Neural cell (in vitro differentiated cells): ENCODE data around the gene PIM3. TPM values are rescaled to one million over a fixed set of nuclear protein-coding genes. Genes with fewer than 3 reads are reported as not detected.

Source experiments
- H2AFZ ChIP-seq: fragments of 200-600, 300-800 bp; sonication (generic), shearing (Covaris generic); 2 replicates; pipeline ENCODE4 v1.6.0; 2014; ENCODE audit warnings: low read depth, mild to moderate bottlenecking, antibody characterized with exemption, low read length, moderate library complexity
- H3F3A ChIP-seq: fragments of 200-600 bp; shearing (Covaris generic); 2 replicates; pipeline ENCODE4 v1.6.1; 2016; ENCODE audit warnings: mild to moderate bottlenecking, moderate library complexity, mixed read lengths, antibody characterized with exemption, low read length; ENCODE audit not compliant: insufficient read depth, poor library complexity, severe bottlenecking
- H3K27ac ChIP-seq: fragments of 200-600, 300-800 bp; sonication (generic), shearing (Covaris generic); 2 replicates; pipeline ENCODE4 v1.5.1; 2014; ENCODE audit warnings: mild to moderate bottlenecking, low read length, moderate library complexity
- H3K27me3 ChIP-seq: fragments of 300-800, 200-600 bp; sonication (generic), shearing (Covaris generic); 2 replicates; pipeline ENCODE4 v1.6.0; 2014; ENCODE audit warnings: mild to moderate bottlenecking, low read depth, low read length, moderate library complexity; ENCODE audit not compliant: insufficient read depth
- H3K36me3 ChIP-seq: fragments of 300-800, 200-600 bp; sonication (generic), shearing (Covaris generic); 2 replicates; pipeline ENCODE4 v1.5.1; 2014; ENCODE audit warnings: mild to moderate bottlenecking, antibody characterized with exemption, low read length, moderate library complexity; ENCODE audit not compliant: insufficient read depth
- H3K4me2 ChIP-seq: fragments of 300-800, 200-600 bp; sonication (generic), shearing (Covaris generic); 2 replicates; pipeline ENCODE4 v1.6.0; 2014; ENCODE audit warnings: mild to moderate bottlenecking, low read length
- H3K4me3 ChIP-seq: fragments of 300-800, 200-600 bp; sonication (generic), shearing (Covaris generic); 2 replicates; pipeline ENCODE4 v1.5.1; 2014; ENCODE audit warnings: mild to moderate bottlenecking, low read length, moderate library complexity
- H3K79me2 ChIP-seq: fragments of 200-600 bp; shearing (Covaris generic); replicated peaks from 2 replicates; pipeline ENCODE4 v1.6.0; 2014; ENCODE audit warnings: mild to moderate bottlenecking, low read length, moderate library complexity; ENCODE audit not compliant: insufficient read depth
- H3K9ac ChIP-seq: fragments of 300-800, 200-600 bp; sonication (generic), shearing (Covaris generic); 2 replicates; pipeline ENCODE4 v1.6.1; 2016; ENCODE audit warnings: mild to moderate bottlenecking, low read length, mixed read lengths
- H3K9me2 ChIP-seq: fragments of 200-600 bp; shearing (Covaris generic); 2 replicates; pipeline ENCODE4 v1.6.1; 2016; ENCODE audit warnings: mild to moderate bottlenecking, low read length, mixed read lengths; ENCODE audit not compliant: insufficient read depth
- H3K9me3 ChIP-seq: fragments of 200-600, 300-800 bp; sonication (generic), shearing (Covaris generic); 2 replicates; pipeline ENCODE4 v1.6.1; 2016; ENCODE audit warnings: mild to moderate bottlenecking, mixed run types, low read length, moderate library complexity, mixed read lengths
- H4K20me1 ChIP-seq: fragments of 200-600 bp; shearing (Covaris generic); 2 replicates; pipeline ENCODE4 v1.6.1; 2016; ENCODE audit warnings: mild to moderate bottlenecking, mixed run types; ENCODE audit not compliant: insufficient read depth
- CTCF ChIP-seq: fragments of 450-650 bp; IDR thresholded peaks from 2 replicates; pipeline ENCODE4 v1.5.1; 2014; ENCODE audit warnings: antibody characterized with exemption, mild to moderate bottlenecking, moderate library complexity; ENCODE audit not compliant: poor library complexity, severe bottlenecking
- EP300 ChIP-seq: fragments of 450-650 bp; conservative IDR thresholded peaks from 2 replicates; pipeline ENCODE4 v1.6.1; 2014; ENCODE audit warnings: antibody characterized with exemption, mild to moderate bottlenecking, moderate library complexity; ENCODE audit not compliant: poor library complexity, severe bottlenecking
- EZH2 ChIP-seq: fragments of 200-600, 300-800 bp; shearing (Covaris generic), sonication (generic); IDR thresholded peaks from 2 replicates; pipeline ENCODE4 v1.6.1; 2014; ENCODE audit warnings: antibody characterized with exemption, low read length, borderline replicate concordance, mild to moderate bottlenecking; ENCODE audit not compliant: insufficient read depth, poor library complexity, severe bottlenecking
- MXI1 ChIP-seq: fragments of 450-650 bp; conservative IDR thresholded peaks from 2 replicates; pipeline ENCODE4 v1.6.1; 2014; ENCODE audit warnings: antibody characterized with exemption, mild to moderate bottlenecking; ENCODE audit not compliant: poor library complexity, severe bottlenecking
- POLR2AphosphoS5 ChIP-seq: IDR thresholded peaks from 2 replicates; pipeline ENCODE4 v1.6.1; 2012
- RAD21 ChIP-seq: fragments of 450-650 bp; conservative IDR thresholded peaks from 2 replicates; pipeline ENCODE4 v1.6.1; 2014; ENCODE audit warnings: antibody characterized with exemption, mild to moderate bottlenecking, moderate library complexity
- SMC3 ChIP-seq: fragments of 450-650 bp; conservative IDR thresholded peaks from 2 replicates; pipeline ENCODE4 v1.6.1; 2014; ENCODE audit warnings: antibody characterized with exemption, mild to moderate bottlenecking, moderate library complexity; ENCODE audit not compliant: poor library complexity
- TAF1 ChIP-seq: IDR thresholded peaks from 2 replicates; pipeline ENCODE4 v1.6.1; 2012; ENCODE audit warnings: low read depth
- polyA plus RNA-seq: library from polyadenylated mRNA; depleted of rRNA; stranded (reverse); fragments of >200 nt; gene quantifications from 2 replicates; pipeline ENCODE4 v1.2.3, GENCODE V29; 2014
- TF ChIP-seq, protein P1 (sequence below): IDR thresholded peaks from 2 replicates; pipeline ENCODE4 v1.6.1; 2012; ENCODE audit warnings: borderline replicate concordance

The PIM3 gene
- polyA plus RNA-seq, 1 donor from 2014 or later = 28.7 TPM

GRCh38 chr22:49928185-49928495 lies 32.4 kb upstream of the PIM3 start:
- no peaks in the 10 kb centered on the region for H3K27me3 ChIP-seq
- H3K27ac ChIP-seq = no peak overlapping the region
- H2AFZ ChIP-seq = no peak overlapping the region
- H3K9me3 ChIP-seq = no peaks in the 10 kb centered on the region
- TF ChIP-seq EZH2 = no peak
- no peak overlapping the region for H3K4me3 ChIP-seq
- H3F3A ChIP-seq = no peaks in the 10 kb centered on the region
- no peaks in the 10 kb centered on the region for H3K36me3 ChIP-seq
- H3K9me2 ChIP-seq = no peaks in the 10 kb centered on the region
- no peaks in the 10 kb centered on the region for H4K20me1 ChIP-seq
- no peak overlapping the region for H3K9ac ChIP-seq
- no peak overlapping the region for H3K4me2 ChIP-seq
- H3K79me2 ChIP-seq = no peaks in the 10 kb centered on the region

DNA sequence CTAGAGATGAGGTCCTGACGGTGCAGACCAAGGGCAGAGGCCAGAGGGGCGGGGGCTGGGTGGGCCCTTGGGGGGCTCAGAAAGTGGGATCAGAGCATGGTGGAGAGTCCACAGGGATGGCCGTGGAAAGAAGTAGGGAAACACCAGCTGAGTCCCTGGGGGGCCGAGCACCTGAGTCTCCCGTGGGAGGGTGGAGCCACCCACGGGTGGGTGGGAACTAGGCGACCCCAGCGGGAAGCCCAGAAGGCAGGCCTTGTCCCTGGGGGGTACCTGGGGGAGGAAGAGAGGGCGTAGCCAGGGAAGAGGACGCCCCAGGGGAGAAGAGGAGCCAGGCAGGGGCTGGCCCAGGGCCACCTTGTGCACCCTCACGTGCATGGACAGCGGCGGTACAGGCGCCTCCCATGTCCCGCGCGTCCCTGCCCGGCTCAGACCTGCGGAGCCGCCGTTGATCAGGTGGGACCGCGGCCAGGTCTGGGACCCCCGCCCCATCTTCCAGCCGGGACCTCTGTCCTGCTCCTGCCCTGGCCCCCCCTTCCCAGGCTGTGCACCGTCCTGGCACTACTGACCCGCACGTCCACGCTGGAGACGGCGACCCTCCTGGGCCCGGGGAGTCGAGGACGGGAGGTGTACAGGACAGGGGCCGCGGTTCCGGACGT lies 31.9 kb upstream of the PIM3 start:
- no peak for TF ChIP-seq MXI1
- TF ChIP-seq TAF1 = no peak
- no peak for TF ChIP-seq SMC3
- TF ChIP-seq CTCF = no peak
- TF ChIP-seq, protein P1, sequence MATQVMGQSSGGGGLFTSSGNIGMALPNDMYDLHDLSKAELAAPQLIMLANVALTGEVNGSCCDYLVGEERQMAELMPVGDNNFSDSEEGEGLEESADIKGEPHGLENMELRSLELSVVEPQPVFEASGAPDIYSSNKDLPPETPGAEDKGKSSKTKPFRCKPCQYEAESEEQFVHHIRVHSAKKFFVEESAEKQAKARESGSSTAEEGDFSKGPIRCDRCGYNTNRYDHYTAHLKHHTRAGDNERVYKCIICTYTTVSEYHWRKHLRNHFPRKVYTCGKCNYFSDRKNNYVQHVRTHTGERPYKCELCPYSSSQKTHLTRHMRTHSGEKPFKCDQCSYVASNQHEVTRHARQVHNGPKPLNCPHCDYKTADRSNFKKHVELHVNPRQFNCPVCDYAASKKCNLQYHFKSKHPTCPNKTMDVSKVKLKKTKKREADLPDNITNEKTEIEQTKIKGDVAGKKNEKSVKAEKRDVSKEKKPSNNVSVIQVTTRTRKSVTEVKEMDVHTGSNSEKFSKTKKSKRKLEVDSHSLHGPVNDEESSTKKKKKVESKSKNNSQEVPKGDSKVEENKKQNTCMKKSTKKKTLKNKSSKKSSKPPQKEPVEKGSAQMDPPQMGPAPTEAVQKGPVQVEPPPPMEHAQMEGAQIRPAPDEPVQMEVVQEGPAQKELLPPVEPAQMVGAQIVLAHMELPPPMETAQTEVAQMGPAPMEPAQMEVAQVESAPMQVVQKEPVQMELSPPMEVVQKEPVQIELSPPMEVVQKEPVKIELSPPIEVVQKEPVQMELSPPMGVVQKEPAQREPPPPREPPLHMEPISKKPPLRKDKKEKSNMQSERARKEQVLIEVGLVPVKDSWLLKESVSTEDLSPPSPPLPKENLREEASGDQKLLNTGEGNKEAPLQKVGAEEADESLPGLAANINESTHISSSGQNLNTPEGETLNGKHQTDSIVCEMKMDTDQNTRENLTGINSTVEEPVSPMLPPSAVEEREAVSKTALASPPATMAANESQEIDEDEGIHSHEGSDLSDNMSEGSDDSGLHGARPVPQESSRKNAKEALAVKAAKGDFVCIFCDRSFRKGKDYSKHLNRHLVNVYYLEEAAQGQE = no peak
- TF ChIP-seq POLR2AphosphoS5 = no peak
- TF ChIP-seq EZH2 = no peak
- no peak for TF ChIP-seq RAD21
- no peak for TF ChIP-seq EP300
- no peaks in the 10 kb centered on the region for H3K27me3 ChIP-seq
- no peaks in the 10 kb centered on the region for H3F3A ChIP-seq
- H3K36me3 ChIP-seq = no peaks in the 10 kb centered on the region
- H3K27ac ChIP-seq = no peak overlapping the region
- no peak overlapping the region for H3K4me3 ChIP-seq
- no peak overlapping the region for H3K4me2 ChIP-seq
- H3K79me2 ChIP-seq = no peaks in the 10 kb centered on the region
- H3K9me2 ChIP-seq = no peaks in the 10 kb centered on the region
- H3K9me3 ChIP-seq = no peaks in the 10 kb centered on the region
- no peaks in the 10 kb centered on the region for H4K20me1 ChIP-seq
- H3K9ac ChIP-seq = no peak overlapping the region
- H2AFZ ChIP-seq = no peak overlapping the region
